IMR-90 (cell line): Measurements from ENCODE around the gene NUB1. TPM values are rescaled to one million over a fixed set of nuclear protein-coding genes. Genes with fewer than 3 reads are reported as not detected.
A peak's percentile ranks its signal among the peaks of the same experiment; 100 is the strongest.

Experiments used
- ATAC-seq: fragments of 200-7000 bp; cut with Tn5 transposase; 2 replicates; pipeline ENCODE4 v1.9.1; 2020; ENCODE audit warnings: low read depth, mild to moderate bottlenecking, moderate library complexity
- BruUV-seq: library from RNA; stranded (reverse); fragments of 400-500 nt; replicated peaks from 2 replicates; lab custom pipeline; 2021; lab: Mats Ljungman, UMichigan
- CTCF ChIA-PET: fragments of 300-600 bp; formaldehyde crosslinking; extraction: SDS; loops from one replicate; lab custom pipeline; 2021; ENCODE audit warnings: antibody characterized with exemption; lab: Yijun Ruan, JAX
- POLR2A ChIA-PET: fragments of 300-600 bp; sonication (Branson Sonifier 250); formaldehyde crosslinking; loops from one replicate; lab custom pipeline; 2022; ENCODE audit warnings: antibody characterized with exemption; ENCODE audit not compliant: unreplicated experiment; lab: Charles Lee
- DNase-seq: peaks from one replicate; pipeline ENCODE4 v3.0.0; 2013
- H2AFZ ChIP-seq: replicated peaks from 2 replicates; pipeline ENCODE3; 2013; ENCODE audit warnings: low read length, mild to moderate bottlenecking; ENCODE audit not compliant: poor library complexity
- H2AK5ac ChIP-seq: 2 replicates; pipeline ENCODE4 v1.6.1; 2013; ENCODE audit warnings: low read depth, low read length, inconsistent platforms
- H2AK9ac ChIP-seq: replicated peaks from 2 replicates; pipeline ENCODE3; 2013; ENCODE audit warnings: mild to moderate bottlenecking, low read depth, low read length, moderate library complexity; ENCODE audit not compliant: poor library complexity
- H2BK120ac ChIP-seq: 2 replicates; pipeline ENCODE4 v1.6.1; 2013; ENCODE audit warnings: low read depth, low read length, inconsistent platforms
- H2BK15ac ChIP-seq: 3 replicates; pipeline ENCODE4 v1.6.1; 2013; ENCODE audit warnings: low read depth, low read length, inconsistent platforms
- H2BK20ac ChIP-seq: 2 replicates; pipeline ENCODE4 v1.6.1; 2013; ENCODE audit warnings: low read depth, mild to moderate bottlenecking, inconsistent platforms, low read length, moderate library complexity
- H2BK5ac ChIP-seq: 2 replicates; pipeline ENCODE4 v1.6.1; 2013; ENCODE audit warnings: mild to moderate bottlenecking, low read depth, low read length, inconsistent platforms; ENCODE audit not compliant: poor library complexity, severe bottlenecking
- H3K14ac ChIP-seq: replicated peaks from 2 replicates; pipeline ENCODE4 v1.6.1; 2013; ENCODE audit warnings: low read depth, low read length, inconsistent platforms
- H3K18ac ChIP-seq: 2 replicates; pipeline ENCODE4 v1.6.1; 2013; ENCODE audit warnings: low read depth, low read length, control low read depth
- H3K23ac ChIP-seq: 2 replicates; pipeline ENCODE4 v1.6.1; 2013; ENCODE audit warnings: low read depth, low read length, inconsistent platforms
- H3K27ac ChIP-seq: 2 replicates; pipeline ENCODE4 v1.5.1; 2013; ENCODE audit warnings: mild to moderate bottlenecking, control low read depth, low read length; ENCODE audit not compliant: insufficient read depth
- H3K27me3 ChIP-seq: 2 replicates; pipeline ENCODE4 v1.6.1; 2013; ENCODE audit warnings: low read length; ENCODE audit not compliant: control insufficient read depth, insufficient read depth
- H3K36me3 ChIP-seq: 2 replicates; pipeline ENCODE4 v1.6.1; 2013; ENCODE audit warnings: low read length, mixed read lengths; ENCODE audit not compliant: control insufficient read depth, insufficient read depth
- H3K4ac ChIP-seq: 2 replicates; pipeline ENCODE4 v1.6.1; 2013; ENCODE audit warnings: low read depth, low read length, inconsistent platforms
- H3K4me1 ChIP-seq: 2 replicates; pipeline ENCODE4 v1.6.1; 2013; ENCODE audit warnings: low read length, mixed read lengths; ENCODE audit not compliant: control insufficient read depth, insufficient read depth
- H3K4me2 ChIP-seq: 2 replicates; pipeline ENCODE4 v1.6.1; 2013; ENCODE audit warnings: low read depth, mild to moderate bottlenecking, control low read depth, low read length, moderate library complexity
- H3K4me3 ChIP-seq: 2 replicates; pipeline ENCODE4 v1.5.1; 2013; ENCODE audit warnings: low read depth, mild to moderate bottlenecking, control low read depth, low read length, moderate library complexity; ENCODE audit not compliant: insufficient read depth
- H3K56ac ChIP-seq: 2 replicates; pipeline ENCODE4 v1.6.1; 2013; ENCODE audit warnings: low read length, inconsistent platforms; ENCODE audit not compliant: insufficient read depth; ENCODE audit errors: extremely low read depth
- H3K79me1 ChIP-seq, 2 experiments: 2 replicates each; pipeline ENCODE4 v1.6.1; 2013; ENCODE audit warnings: low read length in 2 of 2, inconsistent platforms in 1 of 2, low read depth in 1 of 2
- H3K9ac ChIP-seq: 2 replicates; pipeline ENCODE4 v1.6.1; 2013; ENCODE audit warnings: low read depth, low read length, control low read depth
- H3K9me1 ChIP-seq: 2 replicates; pipeline ENCODE4 v1.6.1; 2013; ENCODE audit warnings: low read length, inconsistent platforms; ENCODE audit not compliant: insufficient read depth
- H3K9me3 ChIP-seq: 2 replicates; pipeline ENCODE4 v1.6.1; 2013; ENCODE audit warnings: low read length; ENCODE audit not compliant: control insufficient read depth, insufficient read depth
- H4K20me1 ChIP-seq: 2 replicates; pipeline ENCODE4 v1.6.1; 2013; ENCODE audit warnings: low read length, inconsistent platforms; ENCODE audit not compliant: insufficient read depth
- H4K5ac ChIP-seq: 2 replicates; pipeline ENCODE4 v1.6.1; 2013; ENCODE audit warnings: mild to moderate bottlenecking, low read depth, low read length, control low read depth
- H4K8ac ChIP-seq, 2 experiments: 2 replicates each; pipeline ENCODE4 v1.6.1; 2013; ENCODE audit warnings: low read depth in 2 of 2, low read length in 2 of 2, control low read depth in 1 of 2, inconsistent platforms in 1 of 2
- H4K91ac ChIP-seq: 2 replicates; pipeline ENCODE4 v1.6.1; 2013; ENCODE audit warnings: low read depth, low read length, inconsistent platforms; ENCODE audit not compliant: insufficient read depth
- BHLHE40 ChIP-seq: fragments of 150-350 bp; IDR thresholded peaks from 2 replicates; pipeline ENCODE4 v1.6.1; 2016; ENCODE audit warnings: mild to moderate bottlenecking, low read depth, low read length
- CEBPB ChIP-seq: IDR thresholded peaks from 2 replicates; pipeline ENCODE4 v1.6.1; 2012; ENCODE audit warnings: low read depth, low read length, improper control_type of control experiment
- CHD1 ChIP-seq: IDR thresholded peaks from 2 replicates; pipeline ENCODE4 v1.6.1; 2012; ENCODE audit warnings: low read depth, low read length, improper control_type of control experiment
- FOS ChIP-seq: fragments of 150-350 bp; IDR thresholded peaks from 2 replicates; pipeline ENCODE4 v1.6.1; 2016; ENCODE audit warnings: low read depth, low read length
- MAFK ChIP-seq: IDR thresholded peaks from 2 replicates; pipeline ENCODE4 v1.6.1; 2012; ENCODE audit warnings: low read depth, low read length, improper control_type of control experiment
- MXI1 ChIP-seq: IDR thresholded peaks from 2 replicates; pipeline ENCODE4 v1.6.1; 2012; ENCODE audit warnings: low read depth, mild to moderate bottlenecking, low read length, moderate library complexity, borderline replicate concordance
- NFE2L2 ChIP-seq: fragments of 150-350 bp; IDR thresholded peaks from 2 replicates; pipeline ENCODE4 v1.6.1; 2016; ENCODE audit warnings: low read depth, mild to moderate bottlenecking, low read length
- POLR2A ChIP-seq: IDR thresholded peaks from 2 replicates; pipeline ENCODE4 v1.6.1; 2012; ENCODE audit warnings: mild to moderate bottlenecking, low read depth, low read length
- RAD21 ChIP-seq: IDR thresholded peaks from 2 replicates; pipeline ENCODE4 v1.6.1; 2012; ENCODE audit warnings: low read length, improper control_type of control experiment
- RFX5 ChIP-seq: IDR thresholded peaks from 2 replicates; pipeline ENCODE4 v1.8.0; 2012; ENCODE audit warnings: low read depth, mild to moderate bottlenecking, low read length, moderate library complexity
- SMC3 ChIP-seq: fragments of 150-350 bp; IDR thresholded peaks from 2 replicates; pipeline ENCODE4 v1.6.1; 2016; ENCODE audit warnings: low read depth, mild to moderate bottlenecking, antibody characterized with exemption, low read length, moderate library complexity
- WGBS, 2 experiments: methylation state at CpG; one replicate each; pipeline versions ENCODE4 v1.1.5 to v1.1.7; 2013; ENCODE audit warnings: missing lambda C conversion rate in 2 of 2; ENCODE audit not compliant: insufficient read length in 1 of 2; ENCODE audit errors: extremely low coverage in 2 of 2; 5-methylcytosine and 5-hydroxymethylcytosine counted together
- dilution Hi-C: fragments of 300-500 bp; cut with HindIII; formaldehyde crosslinking; loops from one replicate; pipeline ENCODE4 v1.14.3; 2018; ENCODE audit warnings: low sequenced_read_pairs; ENCODE audit not compliant: unreplicated experiment
- in situ Hi-C: fragments of 300-500 bp; cut with MboI; formaldehyde crosslinking; loops from 3 replicates; pipeline ENCODE4 v1.14.3; 2019; ENCODE audit warnings: low sequenced_read_pairs, inconsistent platforms, mixed read lengths
- intact Hi-C: fragments of 100-400 bp; cut with micrococcal nuclease; formaldehyde crosslinking; loops from 2 replicates; pipeline ENCODE4 v1.10.0; 2022
- polyA plus RNA-seq, 3 experiments: library from polyadenylated mRNA; depleted of rRNA; stranded (reverse); fragments of >200 nt; gene quantifications; 2 replicates each; pipeline ENCODE4 v1.2.3, GENCODE V29; 2012; ENCODE audit warnings: low replicate concordance in 1 of 3
- total RNA-seq: library from RNA; depleted of rRNA; stranded (reverse); fragments of >200 nt; gene quantifications from 2 replicates; pipeline ENCODE4 v1.2.3, GENCODE V29; 2012
- TF ChIP-seq, protein P1 (sequence below): fragments of 150-350 bp; IDR thresholded peaks from 2 replicates; pipeline ENCODE4 v1.6.1; 2017; ENCODE audit warnings: mild to moderate bottlenecking, antibody characterized with exemption, low read length, low read depth
- TF ChIP-seq, protein P2 (sequence below): conservative IDR thresholded peaks from 2 replicates; pipeline ENCODE4 v1.5.1; 2012; ENCODE audit warnings: mild to moderate bottlenecking, low read depth, low read length, improper control_type of control experiment

Gene NUB1
- total and polyA plus RNA-seq, 2 of the 4 experiments (the other 2 are of a cell fraction): 20.1 to 29.7 TPM

DNA sequence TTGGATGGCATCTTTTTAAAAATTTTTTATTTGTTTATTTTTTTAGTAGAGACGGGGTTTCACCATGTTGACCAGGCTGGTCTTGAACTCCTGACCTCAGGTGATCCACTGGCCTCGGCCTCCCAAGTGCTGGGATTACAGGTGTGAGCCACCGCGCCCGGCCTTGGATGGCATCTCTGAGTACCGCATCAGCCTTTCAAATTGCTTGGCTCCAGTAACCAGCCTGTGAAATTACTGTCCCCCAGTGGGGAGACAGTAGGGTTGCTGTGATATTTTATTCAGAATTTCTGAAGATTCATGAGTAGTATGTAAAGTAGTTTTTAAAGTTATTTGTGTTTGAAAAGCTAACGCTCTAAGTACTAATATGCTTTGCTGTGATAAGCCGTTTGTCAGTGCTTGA is 1.2 kb downstream of the NUB1 start:
- dilution Hi-C loops (no loop called here), in situ Hi-C loops (no loop called here), intact Hi-C loops (loop anchor here (1.0 kb wide), 1 partner anchor 28 kb away; no protein-coding TSS in a partner anchor)
- H3K4me3 ChIP-seq: peak overlapping the region; percentile 99
- no peak overlapping the region for H2BK5ac ChIP-seq
- H4K91ac ChIP-seq: no peak overlapping the region
- TF ChIP-seq RAD21 (no peak), FOS (no peak), MXI1 (no peak), MAFK (no peak), RFX5 (no peak), CEBPB (no peak), SMC3 (no peak), CHD1 (no peak), NFE2L2 (no peak), POLR2A (no peak), BHLHE40 (no peak)
- TF ChIP-seq, protein P1, sequence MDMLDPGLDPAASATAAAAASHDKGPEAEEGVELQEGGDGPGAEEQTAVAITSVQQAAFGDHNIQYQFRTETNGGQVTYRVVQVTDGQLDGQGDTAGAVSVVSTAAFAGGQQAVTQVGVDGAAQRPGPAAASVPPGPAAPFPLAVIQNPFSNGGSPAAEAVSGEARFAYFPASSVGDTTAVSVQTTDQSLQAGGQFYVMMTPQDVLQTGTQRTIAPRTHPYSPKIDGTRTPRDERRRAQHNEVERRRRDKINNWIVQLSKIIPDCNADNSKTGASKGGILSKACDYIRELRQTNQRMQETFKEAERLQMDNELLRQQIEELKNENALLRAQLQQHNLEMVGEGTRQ: no peak
- TF ChIP-seq, protein P2, sequence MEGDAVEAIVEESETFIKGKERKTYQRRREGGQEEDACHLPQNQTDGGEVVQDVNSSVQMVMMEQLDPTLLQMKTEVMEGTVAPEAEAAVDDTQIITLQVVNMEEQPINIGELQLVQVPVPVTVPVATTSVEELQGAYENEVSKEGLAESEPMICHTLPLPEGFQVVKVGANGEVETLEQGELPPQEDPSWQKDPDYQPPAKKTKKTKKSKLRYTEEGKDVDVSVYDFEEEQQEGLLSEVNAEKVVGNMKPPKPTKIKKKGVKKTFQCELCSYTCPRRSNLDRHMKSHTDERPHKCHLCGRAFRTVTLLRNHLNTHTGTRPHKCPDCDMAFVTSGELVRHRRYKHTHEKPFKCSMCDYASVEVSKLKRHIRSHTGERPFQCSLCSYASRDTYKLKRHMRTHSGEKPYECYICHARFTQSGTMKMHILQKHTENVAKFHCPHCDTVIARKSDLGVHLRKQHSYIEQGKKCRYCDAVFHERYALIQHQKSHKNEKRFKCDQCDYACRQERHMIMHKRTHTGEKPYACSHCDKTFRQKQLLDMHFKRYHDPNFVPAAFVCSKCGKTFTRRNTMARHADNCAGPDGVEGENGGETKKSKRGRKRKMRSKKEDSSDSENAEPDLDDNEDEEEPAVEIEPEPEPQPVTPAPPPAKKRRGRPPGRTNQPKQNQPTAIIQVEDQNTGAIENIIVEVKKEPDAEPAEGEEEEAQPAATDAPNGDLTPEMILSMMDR: no peak
- no peak overlapping the region for H3K56ac ChIP-seq
- 66% methylated on average over 6 of the region's 8 CpGs; no CpG with 5 or more reads in 1 of the 2 experiments for WGBS, 2 experiments
- H2AK9ac ChIP-seq: no peak overlapping the region
- peaks cover 14 to 26% of the 10 kb centered on the region in 2 experiments for H3K79me1 ChIP-seq
- H3K9ac ChIP-seq: peak overlapping the region; percentile 81
- H2BK120ac ChIP-seq: no peak overlapping the region
- H3K14ac ChIP-seq: no peak overlapping the region
- H3K23ac ChIP-seq: 0 out of 2 replicates have a peak overlapping the region, but pooled peaks have one; percentile 46
- peaks cover 3% of the 10 kb centered on the region; the same call in 1 of the 2 replicates for H3K9me3 ChIP-seq
- H3K9me1 ChIP-seq: peaks cover 3% of the 10 kb centered on the region; the same call in 1 of the 2 replicates
- no TSS peak for BruUV-seq
- peaks cover 16% of the 10 kb centered on the region for H3K36me3 ChIP-seq
- H2AFZ ChIP-seq: no peak overlapping the region
- peak overlapping the region; percentile 93 for H3K4me2 ChIP-seq
- no peak overlapping the region for H2BK20ac ChIP-seq
- H3K27ac ChIP-seq: peak overlapping the region; percentile 5; the same call in 1 of the 2 replicates
- no peak overlapping the region for H3K4ac ChIP-seq
- H2BK15ac ChIP-seq: no peak overlapping the region
- no peaks in the 10 kb centered on the region; the same call in 1 of the 2 replicates for H4K20me1 ChIP-seq
- no peak overlapping the region for H2AK5ac ChIP-seq
- ChIA-PET POLR2A (interaction anchor here (0.9 kb wide), 1 partner anchor 34 kb away, joined by 3 read pairs; no protein-coding TSS in a partner anchor), CTCF (no interaction called here)
- no peak overlapping the region for H4K5ac ChIP-seq
- H3K18ac ChIP-seq: no peak overlapping the region
- no peak overlapping the region for H4K8ac ChIP-seq
- H3K27me3 ChIP-seq: no peaks in the 10 kb centered on the region; the same call in 1 of the 2 replicates
- H3K4me1 ChIP-seq: peaks cover 3% of the 10 kb centered on the region
- no peak for DNase-seq
- no peak for ATAC-seq
